Glutamatergic neuron (in vitro differentiated cells): ENCODE results near the gene ZFYVE21. TPM values are rescaled to one million over a fixed set of nuclear protein-coding genes. Genes with fewer than 3 reads are reported as not detected.

Experiments
- DNase-seq: peaks from one replicate; pipeline ENCODE4 v3.0.0; 2022
- H3K27ac Mint-ChIP-seq: one replicate; pipeline ENCODE4 v1.8.0; 2020; ENCODE audit warnings: mild to moderate bottlenecking, mixed read lengths, inconsistent platforms; ENCODE audit not compliant: unreplicated experiment
- H3K27me3 Mint-ChIP-seq: one replicate; pipeline ENCODE4 v1.8.0; 2020; ENCODE audit warnings: mild to moderate bottlenecking, moderate library complexity, mixed read lengths, inconsistent platforms; ENCODE audit not compliant: unreplicated experiment
- H3K36me3 Mint-ChIP-seq: one replicate; pipeline ENCODE4 v1.8.0; 2020; ENCODE audit warnings: mild to moderate bottlenecking, mixed read lengths, inconsistent platforms; ENCODE audit not compliant: unreplicated experiment
- H3K4me1 Mint-ChIP-seq: one replicate; pipeline ENCODE4 v1.8.0; 2020; ENCODE audit warnings: mild to moderate bottlenecking, low read depth, mixed read lengths, inconsistent platforms; ENCODE audit not compliant: unreplicated experiment
- H3K4me3 Mint-ChIP-seq: one replicate; pipeline ENCODE4 v1.8.0; 2020; ENCODE audit warnings: mild to moderate bottlenecking, mixed read lengths, inconsistent platforms; ENCODE audit not compliant: unreplicated experiment
- H3K9me3 Mint-ChIP-seq: one replicate; pipeline ENCODE4 v1.8.0; 2020; ENCODE audit warnings: mild to moderate bottlenecking, moderate library complexity, mixed read lengths, inconsistent platforms; ENCODE audit not compliant: unreplicated experiment
- total RNA-seq: library from RNA; stranded (reverse); fragmentation: NEBNext Ultra II Directional; extraction: Animal tissue kit (Norgen Biotek cat#: 25700); gene quantifications from one replicate; pipeline ENCODE4 v1.2.1, GENCODE V29; 2021; ENCODE audit not compliant: unreplicated experiment
- TF ChIP-seq, protein P1 (sequence below): fragments of 200-600 bp; sonication (generic); IDR thresholded peaks from one replicate; pipeline ENCODE4 v1.5.0; 2021; ENCODE audit not compliant: partially characterized antibody, unreplicated experiment

Gene ZFYVE21
- total RNA-seq, 1 donor from 2014 or later: 49.1 TPM

DNA sequence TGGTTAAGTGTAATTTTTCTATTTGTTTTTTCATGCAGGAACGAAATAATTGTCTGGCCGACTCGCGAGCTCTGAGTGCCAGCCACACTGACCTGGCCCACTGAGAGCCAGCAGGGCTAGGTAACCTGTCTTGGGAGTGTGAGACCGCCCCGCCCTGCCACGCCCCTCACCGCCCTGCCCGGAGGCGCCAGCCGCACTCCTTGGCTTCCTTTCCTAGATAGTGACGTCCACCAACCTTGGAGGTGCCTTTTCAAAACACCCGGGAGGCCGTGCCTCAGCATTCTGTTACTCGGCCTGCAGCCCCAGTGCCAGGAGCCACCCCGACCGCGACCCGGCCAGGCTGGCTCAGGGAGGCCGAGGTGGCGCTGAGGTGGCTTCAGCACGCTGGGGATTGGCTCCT lies 22.1 kb upstream of the ZFYVE21 start:
- Mint-ChIP-seq H3K36me3 (no peaks in the 10 kb centered on the region), H3K27me3 (peaks cover 26% of the 10 kb centered on the region), H3K4me3 (no peak overlapping the region), H3K9me3 (peaks cover 21% of the 10 kb centered on the region), H3K4me1 (peaks cover 37% of the 10 kb centered on the region), H3K27ac (no peak overlapping the region)
- TF ChIP-seq, protein P1, sequence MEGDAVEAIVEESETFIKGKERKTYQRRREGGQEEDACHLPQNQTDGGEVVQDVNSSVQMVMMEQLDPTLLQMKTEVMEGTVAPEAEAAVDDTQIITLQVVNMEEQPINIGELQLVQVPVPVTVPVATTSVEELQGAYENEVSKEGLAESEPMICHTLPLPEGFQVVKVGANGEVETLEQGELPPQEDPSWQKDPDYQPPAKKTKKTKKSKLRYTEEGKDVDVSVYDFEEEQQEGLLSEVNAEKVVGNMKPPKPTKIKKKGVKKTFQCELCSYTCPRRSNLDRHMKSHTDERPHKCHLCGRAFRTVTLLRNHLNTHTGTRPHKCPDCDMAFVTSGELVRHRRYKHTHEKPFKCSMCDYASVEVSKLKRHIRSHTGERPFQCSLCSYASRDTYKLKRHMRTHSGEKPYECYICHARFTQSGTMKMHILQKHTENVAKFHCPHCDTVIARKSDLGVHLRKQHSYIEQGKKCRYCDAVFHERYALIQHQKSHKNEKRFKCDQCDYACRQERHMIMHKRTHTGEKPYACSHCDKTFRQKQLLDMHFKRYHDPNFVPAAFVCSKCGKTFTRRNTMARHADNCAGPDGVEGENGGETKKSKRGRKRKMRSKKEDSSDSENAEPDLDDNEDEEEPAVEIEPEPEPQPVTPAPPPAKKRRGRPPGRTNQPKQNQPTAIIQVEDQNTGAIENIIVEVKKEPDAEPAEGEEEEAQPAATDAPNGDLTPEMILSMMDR: no peak
- no peak for DNase-seq

DNA sequence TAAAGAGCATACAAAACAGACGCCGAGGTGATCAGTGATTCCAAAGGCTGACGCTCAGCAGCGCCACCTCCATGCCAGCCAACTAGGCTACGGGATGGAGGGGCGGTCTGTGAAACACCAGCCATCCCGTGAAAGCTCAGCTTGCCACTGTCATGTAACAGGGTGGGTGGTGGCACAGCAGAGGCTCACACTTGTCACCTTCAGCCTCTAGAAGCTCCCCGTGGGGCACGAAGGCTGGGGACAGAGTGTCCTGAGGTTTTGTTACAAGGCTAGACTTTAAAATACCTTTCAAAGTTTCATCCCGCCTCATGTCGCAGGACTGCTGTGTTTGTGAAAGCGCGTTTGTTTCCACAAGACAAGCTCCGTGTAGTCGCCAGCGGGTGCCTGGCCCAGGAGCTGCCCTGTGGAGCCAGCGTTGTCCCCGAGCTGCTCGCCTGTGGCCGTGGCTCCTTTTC lies 21.0 kb upstream of the ZFYVE21 start:
- Mint-ChIP-seq H3K36me3 (no peaks in the 10 kb centered on the region), H3K4me3 (no peak overlapping the region), H3K27me3 (peaks cover 23% of the 10 kb centered on the region), H3K9me3 (peaks cover 20% of the 10 kb centered on the region), H3K27ac (peak overlapping the region; percentile 55), H3K4me1 (peaks cover 34% of the 10 kb centered on the region)
- TF ChIP-seq, protein P1: no peak
- no peak for DNase-seq

DNA sequence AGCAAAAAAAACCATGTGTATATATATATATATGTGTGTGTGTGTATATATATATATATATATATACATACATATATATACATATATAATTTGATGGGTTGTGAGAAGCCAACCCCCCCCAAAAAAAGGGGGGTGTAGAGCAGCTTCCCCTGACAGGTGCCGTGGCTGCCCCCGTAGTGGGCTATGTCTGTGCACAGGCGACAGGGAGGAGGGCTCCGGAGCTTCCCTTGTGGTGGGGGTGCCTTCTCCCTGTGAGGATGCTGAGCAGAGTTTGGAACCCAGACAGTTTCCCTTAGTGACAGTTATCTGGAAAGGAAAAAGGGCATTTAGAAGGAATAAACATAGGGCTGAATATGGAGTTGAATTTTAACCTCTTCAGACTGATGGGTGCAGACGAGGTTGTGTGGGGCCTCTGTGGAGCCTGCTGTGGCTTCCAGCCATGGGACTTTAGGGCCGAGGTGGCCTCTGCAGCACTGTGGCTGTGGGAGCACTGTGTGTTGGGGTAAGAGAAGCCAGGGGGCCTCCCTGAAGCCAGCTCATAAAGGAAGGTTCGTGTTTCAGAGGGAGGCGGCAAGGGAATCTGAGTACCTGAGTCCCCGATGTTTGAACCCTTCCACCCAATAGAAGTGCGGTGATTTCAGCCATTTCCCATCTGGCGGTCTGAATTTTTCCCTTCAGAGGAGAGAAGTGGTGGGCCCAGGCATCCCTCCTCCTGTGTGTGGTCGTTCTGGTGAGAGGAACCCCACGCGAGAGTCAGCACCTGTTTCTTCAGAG lies 20.1 kb upstream of the ZFYVE21 start:
- Mint-ChIP-seq H3K4me3 (peak overlapping the region; percentile 70), H3K9me3 (peaks cover 21% of the 10 kb centered on the region), H3K4me1 (peaks cover 32% of the 10 kb centered on the region), H3K36me3 (no peaks in the 10 kb centered on the region), H3K27ac (peak overlapping the region; percentile 91), H3K27me3 (peaks cover 25% of the 10 kb centered on the region)
- DNase-seq: no peak
- TF ChIP-seq, protein P1: no peak

DNA sequence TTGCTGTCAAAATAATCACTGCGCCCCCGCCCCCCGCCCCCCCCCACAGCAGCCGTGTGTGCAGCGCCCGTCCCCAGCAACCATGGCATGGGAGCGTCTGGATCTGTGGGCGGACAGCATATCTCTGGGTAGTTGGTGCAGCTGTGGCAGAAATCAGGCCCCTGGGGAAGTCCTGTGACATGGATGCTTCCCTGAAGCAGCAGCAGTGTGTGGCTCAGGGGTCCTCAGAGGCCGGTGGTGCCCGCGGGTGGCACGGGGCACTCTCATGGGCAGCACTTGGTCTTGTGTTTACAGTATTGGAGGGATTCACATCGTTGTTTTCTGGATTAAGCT lies 19.6 kb upstream of the ZFYVE21 start:
- DNase-seq: no peak
- TF ChIP-seq, protein P1: no peak
- Mint-ChIP-seq H3K9me3 (peaks cover 23% of the 10 kb centered on the region), H3K27me3 (peaks cover 25% of the 10 kb centered on the region), H3K4me3 (peak overlapping the region; percentile 70), H3K4me1 (peaks cover 30% of the 10 kb centered on the region), H3K27ac (peak overlapping the region; percentile 91), H3K36me3 (no peaks in the 10 kb centered on the region)

DNA sequence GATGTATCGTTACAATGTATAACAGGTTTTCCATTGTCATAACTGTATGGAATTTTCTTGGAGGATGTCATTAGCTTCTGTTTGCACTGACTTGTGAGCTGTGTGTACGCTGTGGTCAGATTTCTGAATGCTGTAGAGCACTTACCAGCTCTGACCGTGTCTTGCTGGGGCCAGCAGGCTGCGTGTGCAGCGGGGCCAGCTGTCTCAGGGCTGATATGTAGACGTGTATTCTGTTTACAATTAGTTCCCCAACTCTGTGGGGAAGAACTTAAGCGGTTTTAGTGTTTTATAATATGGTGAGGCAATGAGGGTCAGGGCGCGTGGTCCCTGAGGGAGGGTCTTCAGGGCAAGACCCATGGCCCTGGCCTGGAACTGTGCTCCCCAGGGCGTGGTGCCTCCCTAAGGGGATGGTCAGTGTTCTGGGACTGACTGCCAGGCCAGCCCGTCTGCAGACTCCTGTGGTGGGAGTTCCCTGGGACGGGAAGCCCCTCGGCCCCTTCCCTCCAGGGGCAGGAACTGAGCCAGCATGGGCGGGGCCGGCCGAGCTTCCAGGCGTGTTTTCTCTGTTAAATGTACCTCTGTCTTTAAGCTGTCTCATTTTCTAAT lies 19.0 kb upstream of the ZFYVE21 start:
- Mint-ChIP-seq H3K27ac (peak overlapping the region; percentile 91), H3K9me3 (peaks cover 27% of the 10 kb centered on the region), H3K27me3 (peaks cover 25% of the 10 kb centered on the region), H3K36me3 (no peaks in the 10 kb centered on the region), H3K4me3 (peak overlapping the region; percentile 70), H3K4me1 (peaks cover 31% of the 10 kb centered on the region)
- TF ChIP-seq, protein P1: no peak
- no peak for DNase-seq
